IPS-18c (cell line): ENCODE data around the gene LGALS7B.
"Not testable (repeated sequence)": the region's sequence is repeated elsewhere in the genome, so short reads cannot be mapped to it uniquely, and the experiment has no call there.

Experiments used
- H3K4me3 ChIP-seq: 2 replicates; pipeline ENCODE4 v1.7.0; 2013; ENCODE audit warnings: low read depth, mild to moderate bottlenecking, low read length, moderate library complexity; ENCODE audit not compliant: insufficient read depth
- H3K9me3 ChIP-seq: one replicate; pipeline ENCODE4 v1.6.1; 2013; ENCODE audit warnings: mild to moderate bottlenecking, low read length, moderate library complexity; ENCODE audit not compliant: control insufficient read depth, insufficient read depth

Gene LGALS7B

GRCh38 chr19:38788478-38789243 is at the start of gene LGALS7B:
TSS of gene LGALS7B (plus strand) at chr19:38789200. CDS start at chr19:38789227, 27 bp downstream.
- Histone ChIP-seq H3K9me3 (no peaks in the 10 kb centered on the region), H3K4me3 (no peak within 1 kb of the TSS)

DNA sequence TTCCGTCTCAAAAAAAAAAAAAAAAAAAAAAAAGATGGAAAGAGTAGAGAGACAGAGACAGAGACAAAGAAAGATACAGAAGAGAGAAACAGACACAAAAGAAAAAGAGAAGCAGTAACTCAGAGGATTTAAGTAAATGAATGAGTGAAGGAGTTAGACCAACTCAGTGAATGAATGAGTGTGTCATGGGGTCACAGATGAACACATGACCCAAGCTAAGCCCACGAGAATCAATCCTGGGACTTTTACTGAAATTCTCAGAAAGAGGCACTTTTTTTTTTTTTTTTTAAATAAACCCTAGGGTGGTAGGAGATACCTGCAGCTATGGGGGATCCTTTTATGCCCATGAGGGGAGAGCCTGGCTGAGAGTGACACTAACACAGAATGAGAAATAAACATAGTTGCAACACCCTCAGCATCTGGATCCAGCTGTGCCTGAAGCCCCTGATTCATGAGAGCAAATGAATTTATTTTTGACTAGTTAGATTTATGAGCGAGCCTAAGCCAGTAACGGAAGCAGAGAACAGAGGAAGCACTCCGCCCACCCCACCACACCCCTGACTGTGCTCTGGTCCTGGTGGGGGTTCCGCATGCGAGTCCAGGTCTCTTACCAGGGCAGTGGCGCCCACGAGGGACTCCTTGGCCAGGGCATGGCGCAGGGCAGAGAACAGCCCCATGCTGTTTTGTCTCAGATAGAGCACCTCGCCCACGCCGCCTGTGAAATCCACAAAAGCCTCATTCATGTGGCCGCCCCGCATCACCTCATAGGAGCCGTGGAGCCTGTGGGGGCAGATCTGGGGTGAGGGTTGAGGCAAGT is 49.4 kb upstream of the LGALS7B start:
- Histone ChIP-seq H3K9me3 (no peaks in the 10 kb centered on the region), H3K4me3 (no peak overlapping the region)

DNA sequence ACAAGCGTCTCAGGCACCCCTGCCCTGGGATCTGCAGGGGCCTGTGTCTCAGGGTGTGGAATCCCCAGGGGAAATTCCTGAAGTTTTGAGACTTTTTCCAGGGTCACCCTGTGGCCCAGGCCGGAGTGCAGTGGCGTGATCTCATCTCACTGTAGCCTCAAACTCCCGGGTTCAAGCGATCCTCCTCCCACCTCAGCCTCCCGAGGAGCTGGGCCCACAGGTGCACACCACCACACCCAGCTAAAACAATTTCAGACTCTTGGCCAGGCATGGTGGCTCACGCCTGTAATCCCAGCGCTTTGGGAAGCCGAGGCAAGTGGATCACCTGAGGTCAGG is 48.8 kb upstream of the LGALS7B start:
- Histone ChIP-seq H3K4me3 (no peak overlapping the region), H3K9me3 (no peaks in the 10 kb centered on the region)

- H3K9me3 ChIP-seq, result no peaks in the 10 kb centered on the region
- H3K4me3 ChIP-seq, result no peak overlapping the region
Observed at GRCh38 chr19:38740932-38741331, 48.1 kb upstream of the LGALS7B start.

DNA sequence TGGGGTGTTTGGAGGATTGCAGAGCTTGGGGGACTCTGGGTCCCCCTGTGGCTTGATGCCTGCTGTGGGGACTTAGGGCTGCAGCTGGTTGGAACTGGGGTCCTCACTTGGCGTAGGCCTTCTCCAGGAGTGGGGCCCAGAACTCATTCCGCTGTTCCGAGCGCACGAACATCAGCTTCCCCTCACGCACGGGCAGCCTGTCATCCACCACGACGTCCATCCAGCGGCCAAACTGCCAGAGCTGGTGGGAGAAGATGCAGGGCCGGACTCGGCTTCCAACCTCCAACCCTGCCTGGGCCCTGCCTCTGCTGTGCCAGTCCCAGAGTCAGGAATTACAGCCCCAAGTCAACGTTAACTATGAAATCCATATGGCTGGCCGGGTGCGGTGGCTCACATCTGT is 47.3 kb upstream of the LGALS7B start:
- Histone ChIP-seq H3K9me3 (no peaks in the 10 kb centered on the region), H3K4me3 (no peak overlapping the region)

DNA sequence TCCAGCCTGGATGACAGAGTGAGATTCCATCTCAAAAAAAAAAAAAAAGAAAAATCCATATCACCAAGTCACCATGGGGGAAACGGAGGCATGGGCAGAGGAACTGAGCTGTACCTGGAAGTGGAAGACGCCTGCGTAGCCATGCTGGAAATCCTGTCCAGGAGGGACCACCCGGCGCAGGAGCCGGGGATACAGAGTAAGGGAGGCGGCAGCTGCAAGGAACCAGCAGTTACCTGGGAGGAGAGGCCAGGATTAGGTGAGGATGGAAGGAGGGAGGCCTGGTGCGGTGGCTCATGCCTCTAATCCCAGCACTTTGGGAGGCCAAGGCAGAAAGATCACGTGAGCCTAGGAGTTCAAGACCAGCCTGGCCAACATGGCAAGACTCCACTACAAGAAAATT is 46.7 kb upstream of the LGALS7B start:
- Histone ChIP-seq H3K4me3 (no peak overlapping the region), H3K9me3 (no peaks in the 10 kb centered on the region)

DNA sequence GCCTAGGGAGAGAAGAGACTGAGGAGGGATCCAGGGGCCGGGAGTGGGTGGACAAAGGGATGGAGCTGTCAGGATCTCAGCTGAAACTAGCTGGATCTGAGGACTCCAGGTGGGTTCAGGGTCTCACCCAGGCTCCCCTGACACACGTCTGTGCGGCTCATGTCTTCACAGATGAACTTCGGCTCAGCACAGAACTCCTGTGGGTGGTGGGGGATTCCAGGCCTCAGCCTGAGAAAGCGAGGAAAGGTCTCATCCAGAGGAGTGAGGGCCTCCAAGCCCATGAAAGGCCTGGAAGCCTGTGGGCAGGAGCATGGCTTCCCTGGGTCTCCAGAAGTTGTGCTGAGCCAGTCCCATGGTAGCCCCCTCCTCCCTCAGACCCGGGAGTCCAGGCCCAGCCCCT is 46.1 kb upstream of the LGALS7B start:
- no peaks in the 10 kb centered on the region for H3K9me3 ChIP-seq

DNA sequence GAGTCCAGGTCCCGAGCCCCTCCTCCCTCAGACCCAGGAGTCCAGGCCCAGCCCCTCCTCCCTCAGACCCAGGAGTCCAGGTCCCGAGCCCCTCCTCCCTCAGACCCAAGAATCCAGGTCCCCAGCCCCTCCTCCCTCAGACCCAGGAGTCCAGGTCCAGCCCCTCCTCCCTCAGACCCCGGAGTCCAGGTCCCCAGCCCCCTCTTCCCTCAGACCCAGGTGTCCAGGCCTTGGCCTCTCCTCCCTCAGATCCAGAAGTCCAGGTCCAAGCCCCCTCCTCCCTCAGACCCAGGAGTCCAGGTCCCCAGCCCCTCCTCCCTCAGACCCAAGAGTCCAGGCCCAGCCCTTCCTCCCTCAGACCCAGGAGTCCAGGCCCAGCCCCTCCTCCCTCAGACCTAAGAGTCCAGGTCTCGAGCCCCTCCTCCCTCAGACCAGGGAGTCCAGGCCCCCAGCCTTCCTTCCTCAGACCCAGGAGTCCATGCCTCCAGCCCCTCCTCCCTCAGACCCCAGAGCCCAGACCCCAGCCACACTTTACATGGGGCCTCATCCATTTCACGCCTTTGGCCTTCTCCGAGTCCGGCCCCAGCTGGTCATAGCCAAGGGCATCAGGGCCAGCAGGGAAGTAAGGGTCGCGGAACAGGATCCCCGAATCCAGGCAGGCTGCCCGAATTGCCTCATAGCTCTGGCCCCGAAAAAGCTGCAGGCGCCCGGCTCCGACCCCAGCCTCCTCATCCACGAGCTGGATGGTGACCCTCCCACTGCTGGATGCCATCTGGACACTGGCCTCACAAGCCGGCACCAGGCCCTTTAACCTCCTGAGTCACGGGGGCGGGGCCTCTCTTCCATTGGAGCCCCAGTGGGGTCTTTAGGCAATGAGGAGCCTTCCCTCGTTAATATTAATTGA is 45.4 kb upstream of the LGALS7B start:
- H3K9me3 ChIP-seq, result no peaks in the 10 kb centered on the region

More for the DNA sequence above, 46.1 kb upstream of the LGALS7B start:
- no peak overlapping the region for H3K4me3 ChIP-seq

GRCh38 chr19:38744298-38744681 is 44.7 kb upstream of the LGALS7B start, which contains the start of gene CAPN12:
TSS of gene CAPN12 (minus strand) at chr19:38744474. CDS start at chr19:38744165, 309 bp downstream.
- no peaks in the 10 kb centered on the region for H3K9me3 ChIP-seq
- H3K4me3 ChIP-seq, result no peak within 1 kb of the TSS

More for the DNA sequence above, 45.4 kb upstream of the LGALS7B start:
- H3K4me3 ChIP-seq, result no peak overlapping the region

- no peaks in the 10 kb centered on the region for H3K9me3 ChIP-seq
- H3K4me3 ChIP-seq, result no peak overlapping the region
Observed at GRCh38 chr19:38744874-38745273, 44.1 kb upstream of the LGALS7B start.

DNA sequence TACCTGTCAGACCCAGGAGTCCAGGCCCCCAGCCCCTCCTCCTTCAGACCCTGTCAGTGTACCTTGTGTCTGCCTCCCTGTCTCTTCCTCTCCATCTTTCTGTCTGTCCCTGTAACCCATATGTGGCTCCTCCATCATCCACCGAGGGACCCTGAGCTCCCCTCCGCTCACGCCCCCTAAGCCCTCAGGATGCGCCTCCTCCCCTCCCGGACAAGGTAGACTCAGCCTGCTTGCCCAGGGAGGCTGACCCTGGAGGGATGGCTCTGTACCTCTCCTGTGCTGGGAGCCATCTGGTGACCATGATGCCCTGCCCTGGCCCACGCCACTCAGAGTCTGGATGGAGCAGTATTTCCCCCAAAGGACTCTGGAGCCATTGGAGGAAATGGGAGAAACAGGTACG is 43.7 kb upstream of the LGALS7B start:
- Histone ChIP-seq H3K4me3 (no peak overlapping the region), H3K9me3 (no peaks in the 10 kb centered on the region)

- H3K9me3 ChIP-seq, H3K4me3 ChIP-seq: not testable (repeated sequence)
Observed at GRCh38 chr19:38753783-38754182, 35.2 kb upstream of the LGALS7B start.

GRCh38 chr19:38754196-38754595 is 34.8 kb upstream of the LGALS7B start:
- H3K4me3 ChIP-seq, H3K9me3 ChIP-seq: not testable (repeated sequence)

- no peaks in the 10 kb centered on the region for H3K9me3 ChIP-seq
- no peak overlapping the region for H3K4me3 ChIP-seq
Observed at GRCh38 chr19:38759590-38760003, 29.4 kb upstream of the LGALS7B start.

DNA sequence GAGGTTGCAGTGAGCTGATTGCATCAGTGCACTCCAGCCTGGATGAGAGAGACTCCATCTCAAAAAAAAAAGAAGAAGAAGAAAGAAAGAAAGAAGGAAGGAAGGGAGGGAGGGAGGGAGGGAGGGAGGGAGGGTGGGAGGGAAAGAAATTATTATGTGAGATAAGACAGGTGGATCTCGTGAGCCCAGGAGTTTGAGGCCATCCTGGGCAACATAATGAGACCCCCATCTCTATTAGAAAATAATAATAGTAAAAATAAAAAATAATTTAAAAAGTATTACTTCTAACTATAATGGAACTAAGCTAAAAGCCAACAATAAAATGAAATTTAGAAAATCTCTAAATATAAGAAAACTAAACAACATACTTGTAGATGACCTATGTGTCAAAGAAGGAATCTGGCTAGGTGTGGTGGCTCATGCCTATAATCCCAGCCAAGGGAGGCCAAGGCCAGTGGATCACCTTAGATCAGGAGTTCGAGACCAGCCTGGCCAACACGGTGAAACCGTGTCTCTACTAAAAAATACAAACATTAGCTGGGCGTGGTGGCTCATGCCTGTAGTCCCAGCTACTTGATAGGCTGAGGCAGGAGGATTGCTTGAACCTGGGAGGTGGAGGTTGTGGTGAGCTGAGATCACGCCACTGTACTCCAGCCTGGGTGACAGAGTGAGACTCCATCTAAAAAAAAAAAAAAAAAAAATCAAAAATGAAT is 28.0 kb upstream of the LGALS7B start:
- not testable (repeated sequence) for H3K4me3 ChIP-seq

DNA sequence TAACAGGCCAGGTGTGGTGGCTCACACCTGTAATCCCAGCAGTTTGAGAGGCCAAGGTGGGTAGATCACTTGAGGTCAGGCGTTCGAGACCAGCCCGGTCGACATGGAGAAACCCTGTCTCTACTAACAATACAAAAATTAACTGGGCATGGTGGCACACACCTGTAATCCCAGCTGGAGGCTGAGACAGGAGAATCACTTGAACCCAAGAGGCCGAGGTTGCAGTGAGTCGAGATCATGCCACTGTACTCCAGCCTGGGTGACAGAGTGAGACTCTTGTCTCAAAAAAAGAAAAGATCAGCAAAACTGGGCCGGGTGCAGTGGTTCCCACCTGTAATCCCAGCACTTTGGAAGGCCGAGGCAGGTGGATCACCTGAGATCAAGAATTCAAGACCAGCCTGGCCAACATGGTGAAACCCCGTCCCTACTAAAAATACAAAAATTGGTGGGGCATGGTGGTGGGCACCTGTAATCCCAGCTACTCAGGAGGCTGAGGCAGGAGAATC is 27.1 kb upstream of the LGALS7B start:
- not testable (repeated sequence) for H3K9me3 ChIP-seq, H3K4me3 ChIP-seq

More for the DNA sequence above, 28.0 kb upstream of the LGALS7B start:
- H3K9me3 ChIP-seq, result not testable (repeated sequence)

DNA sequence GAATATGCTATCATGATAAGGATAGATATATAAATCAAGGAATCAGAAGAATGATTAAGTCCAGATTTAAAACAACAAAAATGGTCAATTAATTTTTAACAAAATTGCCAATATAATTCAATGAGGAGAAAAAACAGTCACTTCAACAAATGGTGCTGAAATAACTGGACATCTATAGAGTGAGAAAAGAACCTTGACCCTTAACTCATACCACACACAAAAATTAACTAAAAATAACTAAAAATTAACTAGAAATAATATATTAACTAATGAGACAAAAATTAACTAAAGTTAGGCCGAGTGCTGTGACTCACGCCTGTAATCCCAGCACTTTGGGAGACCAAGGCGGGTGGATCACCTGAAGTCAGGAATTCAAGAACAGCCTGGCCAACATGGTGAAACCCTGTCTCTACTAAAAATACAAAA is 25.2 kb upstream of the LGALS7B start:
- Histone ChIP-seq H3K9me3 (no peaks in the 10 kb centered on the region), H3K4me3 (no peak overlapping the region)
